Lung (tissue), 12 donors: ENCODE measurements around the gene PPEF1. TPM values are rescaled to one million over a fixed set of nuclear protein-coding genes. Genes with fewer than 3 reads are reported as not detected.

Source experiments
- ATAC-seq: fragments of 200-7000 bp; cut with Tn5 transposase; one replicate; pipeline ENCODE4 v1.9.1; 2020; ENCODE audit warnings: moderate number of reproducible peaks; ENCODE audit not compliant: insufficient read depth, low FRiP score
- DNase-seq, 3 donors: peaks; one replicate each; pipeline ENCODE4 v3.0.0-alpha.2; 2013 to 2017
- H3K27ac ChIP-seq, 2 donors: one replicate each; pipeline ENCODE4 v1.5.1; 2013; ENCODE audit warnings: mild to moderate bottlenecking in 2 of 2, moderate library complexity in 2 of 2, control low read depth in 1 of 2, inconsistent platforms in 1 of 2, low read depth in 1 of 2, low read length in 1 of 2
- H3K27me3 ChIP-seq, 3 donors: one replicate each; pipeline ENCODE4 v1.5.1; 2013; ENCODE audit warnings: low read length in 2 of 3; ENCODE audit not compliant: control insufficient read depth in 3 of 3, insufficient read depth in 3 of 3
- H3K36me3 ChIP-seq, 4 donors: one replicate each; pipeline ENCODE4 v1.5.1; 2013; ENCODE audit warnings: low read length in 4 of 4, mild to moderate bottlenecking in 1 of 4, moderate library complexity in 1 of 4; ENCODE audit not compliant: control insufficient read depth in 4 of 4, insufficient read depth in 4 of 4
- H3K4me1 ChIP-seq, 5 donors: one replicate each; pipeline ENCODE4 v1.5.1; 2013; ENCODE audit warnings: low read length in 5 of 5, mild to moderate bottlenecking in 2 of 5, moderate library complexity in 1 of 5; ENCODE audit not compliant: control insufficient read depth in 5 of 5, insufficient read depth in 5 of 5
- H3K4me3 ChIP-seq: one replicate; pipeline ENCODE4 v1.5.1; 2013; ENCODE audit warnings: mild to moderate bottlenecking, control low read depth, moderate library complexity
- H3K9ac ChIP-seq, 2 donors: one replicate each; pipeline ENCODE4 v1.5.1; 2013; ENCODE audit warnings: low read length in 2 of 2, control low read depth in 1 of 2; ENCODE audit not compliant: insufficient read depth in 1 of 2
- H3K9me3 ChIP-seq, 4 donors: one replicate each; pipeline ENCODE4 v1.5.1; 2013; ENCODE audit warnings: low read length in 3 of 4, mild to moderate bottlenecking in 1 of 4, moderate library complexity in 1 of 4; ENCODE audit not compliant: control insufficient read depth in 4 of 4, insufficient read depth in 3 of 4
- WGBS, 2 donors: extraction: QIAGEN DNeasy Blood & Tissue Kit; methylation state at CpG; one replicate each; pipeline ENCODE4 v1.1.7; 2013; 5-methylcytosine and 5-hydroxymethylcytosine counted together
- polyA plus RNA-seq, 2 donors: library from polyadenylated mRNA; stranded (reverse); fragments of 200-250 nt; gene quantifications; one replicate each; pipeline ENCODE4 v1.2.1, GENCODE V29; 2013
- total RNA-seq, 2 donors: library from RNA; depleted of rRNA in 1 of 2; stranded (reverse); fragments of >200 nt in 1 of 2; gene quantifications; one replicate each; pipeline ENCODE4 v1.2.1, GENCODE V29; 2014 to 2021
- TF ChIP-seq, protein P1 (sequence below): IDR thresholded peaks from 2 replicates; pipeline ENCODE4 v1.5.1; 2012; ENCODE audit warnings: mild to moderate bottlenecking; ENCODE audit errors: control extremely low read depth, extremely low read depth
- donor health status: control.
- donor health status: control.
- donor health status: Bipolar disorder and iron deficiency.
- donor health status: healthy.
- donor health status: DM: yes; HTN: yes; CAD: no.

The PPEF1 gene
- total and polyA plus RNA-seq, 4 donors: 0.22 to 0.80 (median 0.27) TPM

DNA sequence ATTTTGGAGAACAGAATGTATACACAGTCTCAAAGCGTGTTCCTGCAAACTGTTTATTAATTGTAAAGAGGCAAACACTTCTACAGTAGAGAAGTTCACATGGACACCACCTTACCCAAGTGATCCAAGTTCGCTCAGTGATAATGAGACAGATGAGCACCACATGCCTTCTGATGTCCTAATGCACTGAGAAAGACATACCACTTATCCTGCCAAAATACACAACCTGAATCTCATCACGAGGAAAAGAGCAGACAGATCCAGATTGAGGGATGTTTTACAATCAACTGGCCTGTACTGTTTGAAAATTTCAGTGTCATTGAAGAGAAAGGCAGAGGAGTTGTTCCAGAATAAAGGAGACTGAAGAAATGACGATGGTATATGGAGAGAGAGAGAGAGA lies 12.4 kb downstream of the PPEF1 start:
- TF ChIP-seq, protein P1, sequence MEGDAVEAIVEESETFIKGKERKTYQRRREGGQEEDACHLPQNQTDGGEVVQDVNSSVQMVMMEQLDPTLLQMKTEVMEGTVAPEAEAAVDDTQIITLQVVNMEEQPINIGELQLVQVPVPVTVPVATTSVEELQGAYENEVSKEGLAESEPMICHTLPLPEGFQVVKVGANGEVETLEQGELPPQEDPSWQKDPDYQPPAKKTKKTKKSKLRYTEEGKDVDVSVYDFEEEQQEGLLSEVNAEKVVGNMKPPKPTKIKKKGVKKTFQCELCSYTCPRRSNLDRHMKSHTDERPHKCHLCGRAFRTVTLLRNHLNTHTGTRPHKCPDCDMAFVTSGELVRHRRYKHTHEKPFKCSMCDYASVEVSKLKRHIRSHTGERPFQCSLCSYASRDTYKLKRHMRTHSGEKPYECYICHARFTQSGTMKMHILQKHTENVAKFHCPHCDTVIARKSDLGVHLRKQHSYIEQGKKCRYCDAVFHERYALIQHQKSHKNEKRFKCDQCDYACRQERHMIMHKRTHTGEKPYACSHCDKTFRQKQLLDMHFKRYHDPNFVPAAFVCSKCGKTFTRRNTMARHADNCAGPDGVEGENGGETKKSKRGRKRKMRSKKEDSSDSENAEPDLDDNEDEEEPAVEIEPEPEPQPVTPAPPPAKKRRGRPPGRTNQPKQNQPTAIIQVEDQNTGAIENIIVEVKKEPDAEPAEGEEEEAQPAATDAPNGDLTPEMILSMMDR: no peak
- ATAC-seq: no peak

GRCh38 chrX:18721683-18722499 lies 14.4 kb downstream of the PPEF1 start:
- TF ChIP-seq, protein P1: no peak
- DNase-seq: no peak
- Histone ChIP-seq H3K36me3 (no peaks in the 10 kb centered on the region), H3K4me1 (peaks cover 0 to 5% (median 0%) of the 10 kb centered on the region in 5 donors), H3K9me3 (no peaks in the 10 kb centered on the region), H3K27ac (peak overlapping the region in 1 of 2 donors; percentile 63), H3K9ac (no peak overlapping the region), H3K27me3 (peaks cover 0 to 2% (median 0%) of the 10 kb centered on the region in 3 donors), H3K4me3 (no peak overlapping the region)
- ATAC-seq: no peak
- 72 to 85% methylated on average over 8 of the region's 8 CpGs for WGBS, 2 donors

More for the DNA sequence above, 12.4 kb downstream of the PPEF1 start:
- no peaks in the 10 kb centered on the region for H3K36me3 ChIP-seq
- no peaks in the 10 kb centered on the region for H3K9me3 ChIP-seq
- WGBS, 2 donors: 74 to 89% methylated on average over 4 of the region's 4 CpGs
- H3K9ac ChIP-seq: no peak overlapping the region
- peaks cover 0 to 1% (median 0%) of the 10 kb centered on the region in 5 donors for H3K4me1 ChIP-seq
- peaks cover 0 to 2% (median 0%) of the 10 kb centered on the region in 3 donors for H3K27me3 ChIP-seq
- no peak overlapping the region for H3K4me3 ChIP-seq
- DNase-seq: no peak
- no peak overlapping the region for H3K27ac ChIP-seq

- Histone ChIP-seq H3K27ac (no peak overlapping the region), H3K36me3 (no peaks in the 10 kb centered on the region), H3K9me3 (no peaks in the 10 kb centered on the region), H3K27me3 (peaks cover 0 to 2% (median 0%) of the 10 kb centered on the region in 3 donors), H3K4me3 (no peak overlapping the region), H3K4me1 (peaks cover 0 to 5% (median 0%) of the 10 kb centered on the region in 5 donors), H3K9ac (no peak overlapping the region)
- no peak for ATAC-seq
- 91 to 97% methylated on average over 8 to 10 of the region's 10 CpGs for WGBS, 2 donors
- DNase-seq: no peak
- TF ChIP-seq, protein P1: no peak
Measured at GRCh38 chrX:18722500-18723071, 15.1 kb downstream of the PPEF1 start.
